GM18858 (cell line): Measurements from ENCODE around the gene TIPRL.
"Not testable (repeated sequence)": the region's sequence is repeated elsewhere in the genome, so short reads cannot be mapped to it uniquely, and the experiment has no call there.

ENCODE experiments used
- ATAC-seq: cut with Tn5 transposase; IDR thresholded peaks from one replicate; pipeline ENCODE4 v1.9.1; 2021; ENCODE audit not compliant: unreplicated experiment

Gene TIPRL

GRCh38 chr1:168178638-168179437, at the start of gene TIPRL:
Gene TIPRL, plus strand, starts transcription at chr1:168178962. Its CDS starts 116 bp downstream, at chr1:168179078.
- ATAC-seq, result peak; percentile 86

- no peak for ATAC-seq
Observed at GRCh38 chr1:168129933-168130332, 48.8 kb upstream of the TIPRL start.

GRCh38 chr1:168134132-168134531, 44.6 kb upstream of the TIPRL start:
- no peak for ATAC-seq

- no peak for ATAC-seq
Observed at GRCh38 chr1:168134642-168135041, 44.1 kb upstream of the TIPRL start.

GRCh38 chr1:168135116-168135920, 43.4 kb upstream of the TIPRL start:
- ATAC-seq, result no peak

- no peak for ATAC-seq
Observed at GRCh38 chr1:168135921-168136708, 42.6 kb upstream of the TIPRL start.

GRCh38 chr1:168136709-168137514, 41.9 kb upstream of the TIPRL start, which contains the start of gene GPR161:
Gene GPR161, minus strand, starts transcription at chr1:168136930. Its CDS starts 32,080 bp downstream, at chr1:168104850.
- no peak for ATAC-seq

- ATAC-seq, result no peak
Observed at GRCh38 chr1:168137515-168137821, 41.3 kb upstream of the TIPRL start.

- ATAC-seq, result no peak
Observed at GRCh38 chr1:168138134-168138533, 40.6 kb upstream of the TIPRL start.

- ATAC-seq, result no peak
Observed at GRCh38 chr1:168139070-168139469, 39.7 kb upstream of the TIPRL start.

GRCh38 chr1:168141871-168142385, 36.8 kb upstream of the TIPRL start:
- ATAC-seq, result no peak

GRCh38 chr1:168145184-168146159, 33.3 kb upstream of the TIPRL start:
- ATAC-seq, result peak; percentile 83

- no peak for ATAC-seq
Observed at GRCh38 chr1:168146160-168146539, 32.6 kb upstream of the TIPRL start.

GRCh38 chr1:168146626-168147025, 32.1 kb upstream of the TIPRL start:
- no peak for ATAC-seq

- ATAC-seq, result peak; percentile 71
Observed at GRCh38 chr1:168148916-168149315, 29.8 kb upstream of the TIPRL start.

- no peak for ATAC-seq
Observed at GRCh38 chr1:168150283-168150682, 28.5 kb upstream of the TIPRL start.

GRCh38 chr1:168151935-168152334, 26.8 kb upstream of the TIPRL start:
- no peak for ATAC-seq

GRCh38 chr1:168154707-168155106, 24.1 kb upstream of the TIPRL start:
- not testable (repeated sequence) for ATAC-seq

- ATAC-seq, result no peak
Observed at GRCh38 chr1:168155910-168156309, 22.9 kb upstream of the TIPRL start.
